CD8-positive, alpha-beta memory T cell (primary cell): ENCODE results near the gene CYTH2. TPM values are rescaled to one million over a fixed set of nuclear protein-coding genes. Genes with fewer than 3 reads are reported as not detected.
"Not testable (repeated sequence)": the region's sequence is repeated elsewhere in the genome, so short reads cannot be mapped to it uniquely, and the experiment has no call there.

Experiments used
- CTCF ChIA-PET: fragments of 350-600 bp; sonication (Branson Sonifier 250); formaldehyde crosslinking; loops from one replicate; lab custom pipeline; 2021; ENCODE audit warnings: antibody characterized with exemption; lab: Charles Lee
- POLR2A ChIA-PET: fragments of 350-600 bp; sonication (Branson Sonifier 250); formaldehyde crosslinking; loops from one replicate; lab custom pipeline; 2021; ENCODE audit warnings: antibody characterized with exemption; lab: Charles Lee
- DNase-seq, 5 donors: peaks; one replicate each; pipeline versions ENCODE4 v3.0.0 to v3.0.0-alpha.2; 2020 to 2022; ENCODE audit warnings: mixed read lengths in 1 of 5
- H3K27ac ChIP-seq: one replicate; pipeline ENCODE4 v1.7.0; 2013; ENCODE audit warnings: low read depth, mild to moderate bottlenecking, low read length, moderate library complexity
- H3K27me3 ChIP-seq: 2 replicates; pipeline ENCODE4 v1.7.0; 2013; ENCODE audit warnings: low read length, mild to moderate bottlenecking; ENCODE audit not compliant: insufficient read depth, poor library complexity, severe bottlenecking
- H3K36me3 ChIP-seq: 2 replicates; pipeline ENCODE4 v1.7.0; 2013; ENCODE audit warnings: mild to moderate bottlenecking, low read length, moderate library complexity; ENCODE audit not compliant: insufficient read depth
- H3K4me1 ChIP-seq: 2 replicates; pipeline ENCODE4 v1.7.0; 2013; ENCODE audit warnings: mild to moderate bottlenecking, low read length, moderate library complexity; ENCODE audit not compliant: insufficient read depth
- H3K4me3 ChIP-seq: 2 replicates; pipeline ENCODE4 v1.7.0; 2013; ENCODE audit warnings: mild to moderate bottlenecking, low read length
- H3K9me3 ChIP-seq: 2 replicates; pipeline ENCODE4 v1.7.0; 2013; ENCODE audit warnings: mild to moderate bottlenecking, low read length
- H3K27ac Mint-ChIP-seq, 8 donors: one replicate each; pipeline ENCODE4 v1.8.0; 2020 to 2021; ENCODE audit warnings: mixed read lengths in 8 of 8, mild to moderate bottlenecking in 6 of 8, inconsistent platforms in 3 of 8, moderate library complexity in 3 of 8
- H3K27me3 Mint-ChIP-seq, 2 donors: one replicate each; pipeline ENCODE4 v1.8.0; 2020 to 2021; ENCODE audit warnings: mixed read lengths in 2 of 2, mild to moderate bottlenecking in 1 of 2, moderate library complexity in 1 of 2
- H3K36me3 Mint-ChIP-seq, 3 donors: one replicate each; pipeline ENCODE4 v1.8.0; 2020 to 2021; ENCODE audit warnings: mixed read lengths in 3 of 3, inconsistent platforms in 1 of 3, mild to moderate bottlenecking in 1 of 3
- H3K4me1 Mint-ChIP-seq, 3 donors: one replicate each; pipeline ENCODE4 v1.8.0; 2020 to 2021; ENCODE audit warnings: mixed read lengths in 3 of 3, inconsistent platforms in 1 of 3, mild to moderate bottlenecking in 1 of 3
- H3K4me3 Mint-ChIP-seq, 7 donors: one replicate each; pipeline ENCODE4 v1.8.0; 2020 to 2021; ENCODE audit warnings: mixed read lengths in 7 of 7, mild to moderate bottlenecking in 6 of 7, moderate library complexity in 4 of 7, inconsistent platforms in 2 of 7
- H3K9me3 Mint-ChIP-seq, 5 donors: one replicate each; pipeline ENCODE4 v1.8.0; 2020 to 2022; ENCODE audit warnings: mixed read lengths in 5 of 5, mild to moderate bottlenecking in 3 of 5, moderate library complexity in 2 of 5, inconsistent platforms in 1 of 5
- polyA plus RNA-seq: library from polyadenylated mRNA; unstranded; fragments of 300-500 nt; fragmentation: Illumina TruSeq; gene quantifications from one replicate; pipeline ENCODE4 v1.2.3, GENCODE V29; 2021
- total RNA-seq, 2 experiments: library from RNA; stranded (reverse); gene quantifications; one replicate each; pipeline ENCODE4 v1.2.3, GENCODE V29; 2021

Gene CYTH2
- total and polyA plus RNA-seq, 3 experiments from 2014 or later: 30.7 to 34.8 (median 33.3) TPM

DNA sequence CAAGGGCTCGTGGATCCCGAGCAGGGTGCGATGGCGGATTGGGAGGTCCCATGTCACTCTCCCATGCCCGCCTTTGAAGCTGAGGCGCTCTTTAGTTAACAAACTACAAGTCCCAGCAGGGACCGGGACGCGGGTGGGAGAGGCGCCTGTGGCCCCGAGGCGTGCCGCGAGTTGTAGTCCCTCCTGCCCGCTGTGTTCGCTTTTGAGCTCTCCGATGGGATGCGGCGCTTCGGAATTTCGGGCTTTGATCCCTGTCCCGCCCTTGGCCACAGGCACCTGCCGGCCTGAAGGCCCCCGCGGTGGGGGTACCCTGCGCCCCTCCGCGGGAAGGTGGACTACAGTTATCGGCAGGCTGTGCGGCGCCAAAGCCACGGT lies 11.0 kb downstream of the CYTH2 start:
- no peaks in the 10 kb centered on the region for H3K27me3 ChIP-seq
- peak in 1 of 5 donors; percentile 40 for DNase-seq
- H3K9me3 ChIP-seq: no peaks in the 10 kb centered on the region
- peak overlapping the region; percentile 77 to 92 (median 87) for H3K4me3 Mint-ChIP-seq
- no peak overlapping the region for H3K27ac ChIP-seq
- no peaks in the 10 kb centered on the region for H3K36me3 ChIP-seq
- peak overlapping the region; percentile 72 for H3K4me3 ChIP-seq
- peaks cover 10% of the 10 kb centered on the region for H3K4me1 ChIP-seq
- ChIA-PET POLR2A (interaction anchor here (0.9 kb wide), 1 partner anchor 10 kb away, joined by 3 read pairs; no protein-coding TSS in a partner anchor), CTCF (interaction anchor here (1.2 to 4.1 kb wide), 4 partner anchors 10 to 146 kb away, joined by 3 to 36 read pairs (median 4); no protein-coding TSS in a partner anchor)
- peaks cover 0 to 31% (median 4%) of the 10 kb centered on the region in 3 donors for H3K36me3 Mint-ChIP-seq
- peak overlapping the region in 7 of 8 donors; percentile 64 to 94 (median 82) for H3K27ac Mint-ChIP-seq
- H3K9me3 Mint-ChIP-seq: no peaks in the 10 kb centered on the region
- H3K4me1 Mint-ChIP-seq: peaks cover 11 to 23% (median 20%) of the 10 kb centered on the region in 3 donors
- peaks cover 0 to 2% of the 10 kb centered on the region in 2 donors for H3K27me3 Mint-ChIP-seq

DNA sequence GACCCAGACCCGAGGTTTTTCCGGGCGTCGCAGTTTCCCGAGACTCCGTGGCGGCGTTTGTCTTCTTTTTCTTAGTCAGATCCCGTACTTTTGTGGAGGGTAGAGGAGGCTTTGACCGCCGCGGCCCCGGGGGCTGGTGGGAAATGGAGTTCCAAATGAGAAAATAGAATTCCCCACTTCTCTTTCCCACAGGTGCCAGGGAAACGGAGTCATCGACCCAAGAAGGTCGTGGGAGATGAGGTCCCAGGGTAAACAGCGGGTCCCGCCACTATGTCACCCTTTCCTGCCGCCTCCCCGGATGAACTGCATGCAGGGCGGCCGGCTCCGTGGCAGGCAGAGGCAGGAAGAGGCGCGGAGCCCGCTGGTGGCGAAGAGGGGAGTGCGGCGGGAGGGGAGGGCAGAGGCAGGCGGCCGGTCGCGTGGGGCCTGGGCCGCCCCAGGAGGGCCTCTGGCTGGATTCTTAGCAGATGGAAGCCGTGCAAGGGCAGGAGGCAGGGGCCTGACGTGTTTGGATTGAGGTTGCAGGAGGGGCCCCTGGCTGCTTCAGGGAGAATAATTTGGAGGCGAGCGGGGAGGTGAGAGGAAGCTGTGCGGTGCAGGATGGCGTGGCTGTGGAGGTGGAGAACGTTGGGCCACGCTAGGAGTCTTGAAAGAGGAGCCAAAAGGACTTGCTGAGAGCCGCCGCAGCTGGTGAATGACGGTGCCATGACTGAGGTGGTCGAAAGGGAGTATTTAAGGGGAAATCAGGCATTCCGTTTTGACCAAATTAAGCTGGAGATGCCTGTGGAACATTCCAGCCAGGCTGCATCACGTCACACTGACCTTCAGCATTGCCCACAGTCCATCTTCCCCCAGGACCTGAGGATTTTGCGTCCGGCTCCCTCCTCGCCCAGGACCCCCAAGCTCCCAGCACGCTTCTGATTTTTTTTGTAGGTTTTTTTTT lies 11.7 kb downstream of the CYTH2 start:
- peaks cover 0 to 2% of the 10 kb centered on the region in 2 donors for H3K27me3 Mint-ChIP-seq
- no peaks in the 10 kb centered on the region for H3K9me3 Mint-ChIP-seq
- POLR2A ChIA-PET: interaction anchor here (0.8 to 1.1 kb wide), 4 partner anchors 10 to 277 kb away, joined by 3 to 4 read pairs (median 4); no protein-coding TSS in a partner anchor
- Histone ChIP-seq H3K4me1 (peaks cover 10% of the 10 kb centered on the region), H3K9me3 (no peaks in the 10 kb centered on the region), H3K27me3 (no peaks in the 10 kb centered on the region), H3K27ac (no peak overlapping the region), H3K4me3 (peak overlapping the region; percentile 72), H3K36me3 (no peaks in the 10 kb centered on the region)
- peak; percentile 43 to 73 (median 56) for DNase-seq
- H3K4me3 Mint-ChIP-seq: peak overlapping the region; percentile 77 to 92 (median 87)
- peaks cover 11 to 23% (median 20%) of the 10 kb centered on the region in 3 donors for H3K4me1 Mint-ChIP-seq
- H3K27ac Mint-ChIP-seq: peak overlapping the region; percentile 64 to 94 (median 83)
- H3K36me3 Mint-ChIP-seq: peaks cover 0 to 24% (median 4%) of the 10 kb centered on the region in 3 donors
- CTCF ChIA-PET: interaction anchor here (0.8 to 4.1 kb wide), 4 partner anchors 9 to 147 kb away, joined by 4 to 36 read pairs (median 4); no protein-coding TSS in a partner anchor

DNA sequence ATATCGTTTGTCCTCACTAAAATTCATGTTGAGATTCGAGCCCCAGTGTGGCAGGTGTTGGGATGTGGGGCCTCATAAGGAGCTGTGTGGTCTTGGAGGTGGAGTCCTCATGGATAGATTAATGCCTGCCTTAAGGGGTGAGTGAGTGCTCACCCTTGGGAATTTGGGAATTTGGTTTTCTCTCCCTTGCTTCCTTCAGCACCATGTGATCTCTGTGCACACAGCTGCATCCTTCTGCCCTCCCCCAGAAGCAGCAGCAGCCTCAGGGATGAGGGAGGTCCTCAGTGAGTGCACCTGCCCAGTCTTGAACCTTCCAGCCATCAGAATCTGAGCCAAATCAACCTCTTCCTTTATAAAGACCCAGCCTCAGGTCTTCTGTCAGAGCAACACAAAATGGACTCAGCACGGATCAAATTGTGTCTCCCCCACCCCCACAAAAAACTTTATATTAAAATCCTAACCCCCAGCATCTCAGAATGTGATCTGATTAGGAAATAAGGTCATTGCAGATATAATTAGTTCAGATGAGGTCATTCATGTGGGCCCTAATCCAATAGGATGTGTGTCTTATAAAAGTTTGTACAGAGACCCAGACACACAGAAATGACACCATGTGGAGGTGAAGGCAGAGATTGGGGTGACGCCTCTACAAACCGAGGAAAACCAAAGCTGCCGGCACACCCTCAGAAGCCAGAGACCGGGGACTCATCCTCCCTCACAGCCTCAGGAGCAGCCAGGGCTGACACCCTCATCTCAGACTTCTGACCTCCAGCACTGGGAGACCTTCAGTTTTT lies 12.9 kb downstream of the CYTH2 start:
- Mint-ChIP-seq H3K27ac (peak overlapping the region in 4 of 8 donors; percentile 17 to 46 (median 36)), H3K36me3 (peaks cover 0 to 15% (median 4%) of the 10 kb centered on the region in 3 donors), H3K4me1 (peaks cover 11 to 23% (median 20%) of the 10 kb centered on the region in 3 donors), H3K27me3 (peaks cover 0 to 2% of the 10 kb centered on the region in 2 donors), H3K9me3 (no peaks in the 10 kb centered on the region), H3K4me3 (peak overlapping the region in 6 of 7 donors; percentile 11 to 88 (median 80))
- Histone ChIP-seq H3K4me3 (no peak overlapping the region), H3K4me1 (peaks cover 10% of the 10 kb centered on the region), H3K36me3 (no peaks in the 10 kb centered on the region), H3K27me3 (no peaks in the 10 kb centered on the region), H3K27ac (no peak overlapping the region), H3K9me3 (no peaks in the 10 kb centered on the region)
- DNase-seq: no peak
- POLR2A ChIA-PET: interaction anchor here (0.8 to 1.1 kb wide), 2 partner anchors 12 to 278 kb away, joined by 3 to 4 read pairs; no protein-coding TSS in a partner anchor
- CTCF ChIA-PET: interaction anchor here (4.1 kb wide), 1 partner anchor 8 kb away, joined by 36 read pairs; no protein-coding TSS in a partner anchor

DNA sequence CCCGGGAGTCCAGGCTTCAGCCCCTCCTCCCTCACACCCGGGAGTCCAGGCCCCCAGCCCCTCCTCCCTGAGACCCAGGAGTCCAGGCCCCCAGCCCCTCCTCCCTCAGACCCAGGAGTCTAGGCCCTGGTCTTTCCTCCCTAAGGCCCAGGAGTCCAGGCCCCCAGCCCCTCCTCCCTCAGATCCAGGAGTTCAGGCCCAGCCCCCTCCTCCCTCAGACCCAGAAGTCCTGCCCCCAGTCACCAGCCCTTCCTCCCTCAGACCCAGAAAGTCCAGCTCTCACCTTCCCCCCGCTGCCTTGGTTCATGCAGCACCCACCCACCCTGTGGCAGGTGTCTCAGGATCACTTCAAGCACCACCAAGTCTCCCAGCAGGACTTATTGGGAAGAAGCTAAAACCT lies 14.1 kb downstream of the CYTH2 start:
- CTCF ChIA-PET: no interaction called here

DNA sequence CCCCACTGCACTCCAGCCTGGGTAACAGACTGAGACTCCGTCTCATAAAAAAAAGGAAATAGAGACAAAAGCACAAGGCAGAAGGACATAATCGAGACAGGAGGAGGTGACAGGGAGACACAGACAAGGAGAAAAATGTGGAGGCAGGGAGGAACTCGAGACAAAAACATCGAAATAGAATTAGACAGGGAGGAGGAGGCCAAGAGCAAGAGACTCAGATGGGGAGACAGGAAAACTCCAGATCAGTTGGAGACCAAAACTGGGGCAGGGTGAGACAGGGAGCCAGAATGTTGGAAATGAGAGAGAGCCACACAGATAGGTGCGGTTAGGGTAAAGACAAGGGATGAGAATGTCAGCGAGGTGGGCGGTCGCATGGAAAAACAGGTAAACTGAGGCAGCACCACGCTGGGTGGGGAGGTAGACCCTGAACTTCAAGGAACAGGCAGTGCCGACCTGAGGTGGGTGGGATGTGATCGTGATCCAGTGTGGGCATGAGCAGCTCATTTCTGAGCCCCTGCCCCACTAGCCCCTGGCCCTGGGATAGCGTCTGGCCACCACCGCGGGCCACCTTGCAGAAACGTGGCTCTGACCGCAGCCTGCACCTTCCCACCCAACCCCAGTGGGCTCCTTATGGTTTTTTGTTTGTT lies 15.2 kb downstream of the CYTH2 start:
- Histone ChIP-seq H3K36me3 (no peaks in the 10 kb centered on the region), H3K27ac (no peak overlapping the region), H3K4me3 (no peak overlapping the region), H3K27me3 (no peaks in the 10 kb centered on the region), H3K9me3 (no peaks in the 10 kb centered on the region), H3K4me1 (peaks cover 10% of the 10 kb centered on the region)
- Mint-ChIP-seq H3K4me1 (peaks cover 11 to 22% (median 17%) of the 10 kb centered on the region in 3 donors), H3K4me3 (peak overlapping the region in 1 of 7 donors; percentile 75), H3K27me3 (peaks cover 0 to 3% of the 10 kb centered on the region in 2 donors), H3K27ac (peak overlapping the region in 1 of 8 donors; percentile 12), H3K36me3 (peaks cover 0 to 7% (median 4%) of the 10 kb centered on the region in 3 donors), H3K9me3 (no peaks in the 10 kb centered on the region)
- CTCF ChIA-PET: no interaction called here
- DNase-seq: no peak
- POLR2A ChIA-PET: no interaction called here

More for the DNA sequence above, 14.1 kb downstream of the CYTH2 start:
- H3K4me3 ChIP-seq: no peak overlapping the region
- H3K27me3 Mint-ChIP-seq: peaks cover 0 to 3% of the 10 kb centered on the region in 2 donors
- no peaks in the 10 kb centered on the region for H3K36me3 ChIP-seq
- no peaks in the 10 kb centered on the region for H3K9me3 Mint-ChIP-seq
- H3K9me3 ChIP-seq: no peaks in the 10 kb centered on the region
- H3K4me3 Mint-ChIP-seq: no peak overlapping the region
- H3K4me1 Mint-ChIP-seq: peaks cover 11 to 23% (median 20%) of the 10 kb centered on the region in 3 donors
- POLR2A ChIA-PET: no interaction called here
- H3K27me3 ChIP-seq: no peaks in the 10 kb centered on the region
- H3K4me1 ChIP-seq: peaks cover 10% of the 10 kb centered on the region
- peaks cover 0 to 11% (median 4%) of the 10 kb centered on the region in 3 donors for H3K36me3 Mint-ChIP-seq
- no peak overlapping the region for H3K27ac ChIP-seq
- DNase-seq: no peak
- H3K27ac Mint-ChIP-seq: no peak overlapping the region

DNA sequence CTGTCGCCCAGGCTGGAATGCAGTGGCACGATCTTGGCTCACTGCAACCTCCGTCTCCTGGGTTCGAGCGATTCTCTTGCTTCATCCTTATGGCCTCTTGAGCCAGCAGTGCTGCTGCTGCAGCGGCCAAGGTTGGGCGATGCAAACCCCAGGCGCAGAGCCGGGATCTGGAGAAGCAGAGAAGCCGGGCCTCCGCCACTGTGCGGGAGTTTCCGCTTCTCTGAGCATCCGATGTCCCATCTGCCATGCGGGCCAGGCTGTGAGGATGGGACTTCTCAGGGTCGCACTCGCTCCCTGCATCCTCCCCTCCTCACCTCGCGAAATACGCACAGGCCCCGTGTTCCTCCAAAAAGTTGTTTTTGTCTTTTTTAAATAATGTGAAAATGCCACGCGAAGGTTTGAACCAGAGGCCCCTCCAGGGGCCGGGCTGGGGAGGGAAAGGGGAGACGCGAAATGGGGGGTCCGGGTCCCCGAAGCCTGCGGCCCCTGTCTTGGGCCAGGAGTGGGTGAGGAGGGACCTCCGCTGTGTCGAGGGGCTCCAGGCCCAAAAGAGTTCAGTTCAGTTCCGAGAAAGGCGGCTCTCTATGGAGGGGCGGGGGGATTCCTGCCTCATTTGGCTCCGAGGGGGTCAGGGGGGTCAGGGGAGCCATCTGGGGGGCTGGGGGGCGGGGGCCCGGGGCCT lies 15.9 kb downstream of the CYTH2 start:
- no peak overlapping the region for H3K4me3 ChIP-seq
- H3K4me1 ChIP-seq: peaks cover 17% of the 10 kb centered on the region
- Mint-ChIP-seq H3K27ac (no peak overlapping the region), H3K36me3 (peaks cover 0 to 4% (median 1%) of the 10 kb centered on the region in 3 donors), H3K4me3 (peak overlapping the region in 1 of 7 donors; percentile 75), H3K27me3 (peaks cover 0 to 3% of the 10 kb centered on the region in 2 donors), H3K4me1 (peaks cover 10 to 22% (median 15%) of the 10 kb centered on the region in 3 donors), H3K9me3 (no peaks in the 10 kb centered on the region)
- DNase-seq: no peak
- H3K36me3 ChIP-seq: no peaks in the 10 kb centered on the region
- no peaks in the 10 kb centered on the region for H3K27me3 ChIP-seq
- CTCF ChIA-PET: no interaction called here
- H3K9me3 ChIP-seq: no peaks in the 10 kb centered on the region
- POLR2A ChIA-PET: no interaction called here
- H3K27ac ChIP-seq: no peak overlapping the region

DNA sequence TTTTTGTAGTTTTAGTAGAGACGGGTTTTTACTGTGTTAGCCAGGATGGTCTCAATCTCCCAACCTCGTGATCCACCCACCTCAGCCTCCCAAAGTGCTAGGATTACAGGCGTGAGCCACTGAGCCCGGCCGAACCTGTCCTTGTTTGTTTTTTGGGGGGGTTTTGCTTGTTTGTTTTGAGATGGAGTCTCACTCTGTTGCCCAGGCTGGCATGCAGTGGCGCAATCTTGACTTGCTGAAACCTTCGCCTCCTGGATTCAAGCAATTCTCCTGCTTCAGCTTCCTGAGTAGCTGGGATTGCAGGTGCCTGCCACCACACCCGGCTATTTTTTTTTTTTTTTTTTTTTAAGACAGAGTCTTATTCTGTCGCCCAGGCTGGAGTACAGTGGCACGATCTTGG lies 17.5 kb downstream of the CYTH2 start:
- H3K27me3 ChIP-seq, H3K9me3 Mint-ChIP-seq, H3K9me3 ChIP-seq, H3K36me3 ChIP-seq, DNase-seq, H3K4me3 Mint-ChIP-seq, H3K27ac ChIP-seq, H3K4me3 ChIP-seq, H3K27me3 Mint-ChIP-seq, POLR2A ChIA-PET, H3K36me3 Mint-ChIP-seq: not testable (repeated sequence)
- peaks cover 23% of the 10 kb centered on the region for H3K4me1 ChIP-seq
- peaks cover 11 to 22% (median 14%) of the 10 kb centered on the region in 3 donors for H3K4me1 Mint-ChIP-seq
- peak overlapping the region in 1 of 8 donors; percentile 39 for H3K27ac Mint-ChIP-seq
- CTCF ChIA-PET: interaction anchor here (1.3 to 4.5 kb wide), 3 partner anchors 97 to 153 kb away, joined by 3 to 37 read pairs (median 5); no protein-coding TSS in a partner anchor
